ENCODE data around the gene GRAMD1B.

GRCh38 chr11:123523539-123523938 is 93.5 kb downstream of the GRAMD1B start:
- TF ChIP-seq MYC (IDR thresholded peaks at IDR 0.05; ENCODE audit: low read depth, low read length) (no peak), MAX (IDR thresholded peaks at IDR 0.05; ENCODE audit: low read depth, low read length) (no peak)
